ENCODE data around the gene ZNF165.

DNA sequence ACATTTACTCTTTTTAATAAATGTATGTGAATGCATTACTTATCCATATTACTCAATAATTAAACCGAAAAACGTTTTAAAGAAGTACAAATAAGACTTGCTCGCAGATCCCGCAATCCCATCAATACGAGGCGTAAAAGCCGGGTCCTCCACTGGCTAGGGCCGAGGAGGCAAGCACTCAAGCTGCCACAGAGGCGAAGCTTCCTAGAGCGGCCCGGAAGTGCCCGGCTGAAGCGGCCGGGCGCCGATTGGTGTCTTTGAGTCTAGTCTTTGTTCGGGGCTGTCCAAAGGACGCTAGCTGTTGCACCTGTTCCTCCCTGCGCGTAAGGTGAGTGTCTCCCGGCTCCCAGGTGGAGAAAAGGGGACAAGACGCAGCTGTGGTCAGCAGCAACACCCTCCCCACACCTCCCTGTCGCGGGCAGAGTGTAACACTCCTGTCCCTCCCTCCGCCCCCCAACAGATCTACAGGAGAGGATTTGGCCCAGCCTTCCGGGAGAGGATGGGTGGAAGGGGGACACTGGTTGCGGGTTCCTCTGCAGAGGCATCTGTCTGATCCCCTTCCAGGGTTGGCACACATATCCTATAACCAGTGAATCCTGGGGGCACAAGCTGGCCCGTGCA is 44.1 kb downstream of the ZNF165 start, which contains the start of gene ZSCAN16:
- TF ChIP-seq EZH2 (optimal IDR thresholded peaks at IDR 0.05; ENCODE audit: low read depth, low read length), result no peak
- TF ChIP-seq, protein P1, sequence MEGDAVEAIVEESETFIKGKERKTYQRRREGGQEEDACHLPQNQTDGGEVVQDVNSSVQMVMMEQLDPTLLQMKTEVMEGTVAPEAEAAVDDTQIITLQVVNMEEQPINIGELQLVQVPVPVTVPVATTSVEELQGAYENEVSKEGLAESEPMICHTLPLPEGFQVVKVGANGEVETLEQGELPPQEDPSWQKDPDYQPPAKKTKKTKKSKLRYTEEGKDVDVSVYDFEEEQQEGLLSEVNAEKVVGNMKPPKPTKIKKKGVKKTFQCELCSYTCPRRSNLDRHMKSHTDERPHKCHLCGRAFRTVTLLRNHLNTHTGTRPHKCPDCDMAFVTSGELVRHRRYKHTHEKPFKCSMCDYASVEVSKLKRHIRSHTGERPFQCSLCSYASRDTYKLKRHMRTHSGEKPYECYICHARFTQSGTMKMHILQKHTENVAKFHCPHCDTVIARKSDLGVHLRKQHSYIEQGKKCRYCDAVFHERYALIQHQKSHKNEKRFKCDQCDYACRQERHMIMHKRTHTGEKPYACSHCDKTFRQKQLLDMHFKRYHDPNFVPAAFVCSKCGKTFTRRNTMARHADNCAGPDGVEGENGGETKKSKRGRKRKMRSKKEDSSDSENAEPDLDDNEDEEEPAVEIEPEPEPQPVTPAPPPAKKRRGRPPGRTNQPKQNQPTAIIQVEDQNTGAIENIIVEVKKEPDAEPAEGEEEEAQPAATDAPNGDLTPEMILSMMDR (IDR thresholded peaks at IDR 0.05; ENCODE audit: low read length), result no peak
- no peak for TF ChIP-seq EZH2phosphoT487 (IDR thresholded peaks at IDR 0.05; ENCODE audit: low read length)

All from MM.1S (cell line).